Psoas muscle (tissue), 8 donors: ENCODE results near the gene AKAP11. TPM values are rescaled to one million over a fixed set of nuclear protein-coding genes. Genes with fewer than 3 reads are reported as not detected.

ENCODE experiments used
- ATAC-seq, 4 donors: fragments of 200-7000 bp; cut with Tn5 transposase; one replicate each; pipeline ENCODE4 v1.9.1; 2020; ENCODE audit warnings: moderate library complexity in 3 of 4, mild to moderate bottlenecking in 2 of 4
- DNase-seq, 2 donors: peaks; one replicate each; pipeline ENCODE4 v3.0.0-alpha.2; 2020
- H3K27ac ChIP-seq: fragments of 200-600 bp; one replicate; pipeline ENCODE4 v1.8.0; 2022
- H3K27me3 ChIP-seq, 3 donors: fragments of 200-600 bp in 1 of 3; one replicate each; pipeline versions ENCODE4 v1.6.1 to v1.8.0; 2013 to 2022; ENCODE audit warnings: low read length in 2 of 3, mild to moderate bottlenecking in 2 of 3, moderate library complexity in 1 of 3; ENCODE audit not compliant: insufficient read depth in 3 of 3
- H3K36me3 ChIP-seq, 2 donors: fragments of 200-600 bp in 1 of 2; one replicate each; pipeline versions ENCODE4 v1.6.1 to v1.8.0; 2013 to 2022; ENCODE audit warnings: low read depth in 1 of 2, mild to moderate bottlenecking in 1 of 2, moderate library complexity in 1 of 2; ENCODE audit not compliant: insufficient read depth in 1 of 2
- H3K4me1 ChIP-seq: fragments of 200-600 bp; one replicate; pipeline ENCODE4 v1.8.0; 2022
- H3K4me3 ChIP-seq: fragments of 200-600 bp; one replicate; pipeline ENCODE4 v1.8.0; 2022; ENCODE audit warnings: mild to moderate bottlenecking
- H3K9me3 ChIP-seq: fragments of 200-600 bp; one replicate; pipeline ENCODE4 v1.8.0; 2022
- WGBS, 3 donors: extraction: QIAGEN DNeasy Blood & Tissue Kit; methylation state at CpG; one replicate each; pipeline versions ENCODE4 v1.1.6 to v1.1.7; 2013; 5-methylcytosine and 5-hydroxymethylcytosine counted together
- intact Hi-C, 2 donors: fragments of 100-400 bp; cut with DNase I; formaldehyde crosslinking; loops; one replicate each; pipeline versions ENCODE4 v1.11.0 to v1.14.2; 2022
- polyA plus RNA-seq, 3 donors: library from polyadenylated mRNA; stranded (reverse); fragments of 200-250 nt; gene quantifications; one replicate each; pipeline ENCODE4 v1.2.3, GENCODE V29; 2013
- total RNA-seq, 4 donors: library from RNA; stranded (reverse); fragmentation: NEBNext Ultra II Directional in 2 of 4; extraction: Animal tissue kit (Norgen Biotek cat#: 25700) in 2 of 4; gene quantifications; one replicate each; pipeline versions ENCODE4 v1.2.1 to v1.2.4, GENCODE V29; 2021 to 2023
- TF ChIP-seq, protein P1 (sequence below): fragments of 200-600 bp; IDR thresholded peaks from one replicate; pipeline ENCODE4 v1.8.0; 2022; ENCODE audit warnings: antibody characterized with exemption
- donor health status: healthy with polysubstance abuse.
- donor health status: DM: no; HTN: no; CAD: no; lungs with moderate emphysema.
- donor health status: Bipolar disorder and iron deficiency.
- donor health status: healthy.
- donor health status: DM: yes; HTN: yes; CAD: no.
- donor health status: DM: no; HTN: no; CAD: no.
- donor health status: DM: no; HTN: no; CAD: no.
- donor health status: DM: yes; HTN: yes; CAD: no.

Gene AKAP11
- total and polyA plus RNA-seq, 7 donors: 2.6 to 17.7 (median 12.0) TPM

DNA sequence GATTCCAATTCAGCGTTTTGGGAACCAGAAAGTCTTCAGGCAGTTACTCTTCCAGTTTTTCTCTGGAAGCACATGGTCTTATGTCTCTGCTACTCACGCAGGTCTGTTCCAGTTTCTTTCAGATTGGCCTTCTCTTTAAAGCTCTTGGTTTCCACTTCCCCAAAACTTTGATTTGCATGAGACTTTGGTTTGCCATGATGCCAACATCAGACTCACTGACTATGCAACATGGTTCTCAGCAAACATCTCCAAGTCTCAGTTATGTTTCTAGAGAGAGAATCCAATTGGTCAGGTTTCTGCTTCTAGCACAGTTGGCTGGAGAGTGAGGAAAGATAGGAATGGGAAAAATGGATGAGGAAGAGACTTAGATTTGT, 3.1 kb downstream of the AKAP11 start:
- DNase-seq: no peak
- ATAC-seq: no peak
- no peak overlapping the region for H3K4me3 ChIP-seq
- TF ChIP-seq, protein P1, sequence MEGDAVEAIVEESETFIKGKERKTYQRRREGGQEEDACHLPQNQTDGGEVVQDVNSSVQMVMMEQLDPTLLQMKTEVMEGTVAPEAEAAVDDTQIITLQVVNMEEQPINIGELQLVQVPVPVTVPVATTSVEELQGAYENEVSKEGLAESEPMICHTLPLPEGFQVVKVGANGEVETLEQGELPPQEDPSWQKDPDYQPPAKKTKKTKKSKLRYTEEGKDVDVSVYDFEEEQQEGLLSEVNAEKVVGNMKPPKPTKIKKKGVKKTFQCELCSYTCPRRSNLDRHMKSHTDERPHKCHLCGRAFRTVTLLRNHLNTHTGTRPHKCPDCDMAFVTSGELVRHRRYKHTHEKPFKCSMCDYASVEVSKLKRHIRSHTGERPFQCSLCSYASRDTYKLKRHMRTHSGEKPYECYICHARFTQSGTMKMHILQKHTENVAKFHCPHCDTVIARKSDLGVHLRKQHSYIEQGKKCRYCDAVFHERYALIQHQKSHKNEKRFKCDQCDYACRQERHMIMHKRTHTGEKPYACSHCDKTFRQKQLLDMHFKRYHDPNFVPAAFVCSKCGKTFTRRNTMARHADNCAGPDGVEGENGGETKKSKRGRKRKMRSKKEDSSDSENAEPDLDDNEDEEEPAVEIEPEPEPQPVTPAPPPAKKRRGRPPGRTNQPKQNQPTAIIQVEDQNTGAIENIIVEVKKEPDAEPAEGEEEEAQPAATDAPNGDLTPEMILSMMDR: no peak
- peaks cover 6% of the 10 kb centered on the region for H3K4me1 ChIP-seq
- no peaks in the 10 kb centered on the region for H3K36me3 ChIP-seq
- no peaks in the 10 kb centered on the region for H3K9me3 ChIP-seq
- no peak overlapping the region for H3K27ac ChIP-seq
- H3K27me3 ChIP-seq: no peaks in the 10 kb centered on the region
- intact Hi-C loops: no loop called here
- 68 to 77% (median 75%) methylated on average over 2 of the region's 2 CpGs for WGBS, 3 donors

DNA sequence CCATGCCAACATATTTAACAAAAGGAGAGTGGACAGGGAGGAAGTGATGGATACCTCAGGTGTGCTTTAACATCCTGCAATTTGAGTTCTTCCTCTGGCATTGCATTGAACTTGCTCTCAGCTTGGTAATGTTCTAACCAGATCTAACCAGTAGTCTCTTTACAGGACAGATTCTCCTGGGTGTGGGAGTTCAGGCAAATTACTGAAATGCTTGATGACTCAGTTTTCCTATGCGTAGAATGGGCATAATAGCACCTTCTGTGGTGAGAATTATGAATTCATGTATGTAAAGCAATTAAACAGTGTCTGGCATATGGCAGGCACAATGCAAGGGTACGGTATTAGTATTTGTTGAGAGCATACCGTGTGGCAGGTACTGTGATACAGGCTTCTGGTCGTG, 3.6 kb downstream of the AKAP11 start:
- Histone ChIP-seq H3K36me3 (no peaks in the 10 kb centered on the region), H3K9me3 (no peaks in the 10 kb centered on the region), H3K27ac (no peak overlapping the region), H3K4me1 (peaks cover 6% of the 10 kb centered on the region), H3K27me3 (no peaks in the 10 kb centered on the region), H3K4me3 (no peak overlapping the region)
- no peak for DNase-seq
- intact Hi-C loops: no loop called here
- 97 to 99% (median 99%) methylated on average over 4 of the region's 4 CpGs for WGBS, 3 donors
- ATAC-seq: no peak
- TF ChIP-seq, protein P1: no peak

DNA sequence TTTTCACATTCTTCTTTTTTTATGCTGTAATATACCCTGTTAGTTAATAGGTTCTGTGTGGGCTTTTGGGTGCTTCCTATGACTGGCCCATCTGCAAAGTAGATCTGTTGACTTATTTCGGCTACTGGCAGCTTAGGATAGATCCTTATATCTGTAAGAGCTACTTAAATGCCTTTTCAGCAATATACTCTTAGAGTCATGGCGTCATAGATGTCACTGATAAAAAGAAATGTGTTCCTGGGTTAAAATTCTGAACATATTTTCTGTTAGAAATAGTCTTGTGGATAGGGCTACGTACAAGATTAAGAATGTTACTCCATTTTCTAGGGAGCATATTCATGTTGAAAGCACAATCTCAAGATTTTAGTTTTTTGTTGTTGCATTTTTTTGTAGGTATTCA, 4.7 kb downstream of the AKAP11 start:
- peaks cover 6% of the 10 kb centered on the region for H3K4me1 ChIP-seq
- TF ChIP-seq, protein P1: no peak
- intact Hi-C loops: no loop called here

DNA sequence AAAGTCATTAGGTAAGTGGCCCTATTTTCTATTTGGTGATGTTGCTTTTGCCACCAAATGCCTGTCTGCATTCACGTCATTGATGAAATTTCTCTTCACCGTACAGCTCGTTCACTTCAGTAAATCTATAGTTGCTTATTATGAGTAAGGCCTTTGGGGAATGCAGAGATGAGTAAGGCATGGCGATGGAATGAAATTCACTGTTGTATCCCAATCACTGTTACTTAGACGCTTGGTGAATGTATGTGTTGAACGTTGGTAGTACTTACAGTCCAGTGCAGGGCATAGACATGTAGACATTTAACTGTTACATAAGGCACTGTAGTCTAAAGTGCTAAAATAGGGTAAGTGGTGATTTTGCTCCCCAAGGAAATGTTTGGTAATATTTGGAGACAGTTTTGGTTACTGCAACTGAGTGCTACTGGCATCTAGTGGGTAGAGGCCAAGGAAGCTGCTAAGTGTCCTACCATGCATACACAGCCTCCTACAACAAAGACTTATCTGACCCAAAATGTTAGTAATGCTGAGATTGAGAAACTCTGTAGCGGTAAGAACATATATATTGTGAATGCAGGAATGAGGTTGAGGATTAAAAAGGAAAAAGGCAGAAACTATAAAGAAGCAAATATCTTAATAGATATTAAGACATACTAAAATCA, 5.8 kb downstream of the AKAP11 start:
- no peak overlapping the region for H3K4me3 ChIP-seq
- ATAC-seq: no peak
- no peak overlapping the region for H3K27ac ChIP-seq
- no peaks in the 10 kb centered on the region for H3K9me3 ChIP-seq
- intact Hi-C loops: no loop called here
- no peaks in the 10 kb centered on the region for H3K27me3 ChIP-seq
- TF ChIP-seq, protein P1: no peak
- peaks cover 4% of the 10 kb centered on the region for H3K4me1 ChIP-seq
- no peak for DNase-seq
- WGBS, 3 donors: 84 to 95% (median 84%) methylated on average over 7 of the region's 7 CpGs
- no peaks in the 10 kb centered on the region for H3K36me3 ChIP-seq

More for the DNA sequence above, 4.7 kb downstream of the AKAP11 start:
- H3K4me3 ChIP-seq: no peak overlapping the region
- WGBS, 3 donors: 88 to 92% (median 91%) methylated on average over 3 of the region's 3 CpGs
- H3K27me3 ChIP-seq: no peaks in the 10 kb centered on the region
- DNase-seq (no peak), ATAC-seq (no peak)
- no peaks in the 10 kb centered on the region for H3K9me3 ChIP-seq
- H3K36me3 ChIP-seq: no peaks in the 10 kb centered on the region
- no peak overlapping the region for H3K27ac ChIP-seq

DNA sequence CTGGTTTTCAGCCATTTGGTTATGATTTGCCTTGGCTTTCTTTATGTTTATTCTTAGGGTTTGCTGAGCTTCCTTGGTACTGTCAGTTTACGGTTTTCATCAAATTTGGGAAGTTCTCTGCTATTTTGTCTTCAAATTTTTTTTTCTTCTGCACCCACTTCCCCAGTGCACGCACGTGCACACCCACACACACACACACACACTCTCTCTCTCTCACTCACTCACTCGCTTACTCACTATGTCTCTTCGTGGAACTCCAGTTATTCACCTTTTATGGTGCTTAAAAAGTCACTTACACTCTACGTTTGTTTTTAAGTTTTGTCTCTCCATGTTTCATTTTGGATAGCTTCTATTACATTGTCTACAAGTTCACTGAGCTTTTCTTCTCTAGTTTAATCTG, 7.1 kb downstream of the AKAP11 start:
- WGBS, 3 donors: 88 to 91% (median 89%) methylated on average over 6 of the region's 6 CpGs
- no peaks in the 10 kb centered on the region for H3K9me3 ChIP-seq
- H3K27me3 ChIP-seq: no peaks in the 10 kb centered on the region
- DNase-seq: no peak
- H3K27ac ChIP-seq: no peak overlapping the region
- H3K4me3 ChIP-seq: no peak overlapping the region
- no peak for ATAC-seq
- no peaks in the 10 kb centered on the region for H3K4me1 ChIP-seq
- TF ChIP-seq, protein P1: no peak
- intact Hi-C loops: no loop called here
- no peaks in the 10 kb centered on the region for H3K36me3 ChIP-seq
